Esophagus muscularis mucosa (tissue), 4 donors: ENCODE measurements around the gene IGSF21. TPM values are rescaled to one million over a fixed set of nuclear protein-coding genes. Genes with fewer than 3 reads are reported as not detected.

Experiments used
- DNase-seq: peaks from one replicate; pipeline ENCODE4 v3.0.0-alpha.2; 2017; ENCODE audit errors: extremely low spot score
- H3K27ac ChIP-seq, 4 donors: fragments of 200-600 bp; sonication (generic); replicated peaks in 1 of 4; 1 replicate in 3 of 4; 2 replicates in 1 of 4; pipeline ENCODE4 v1.5.1; 2016 to 2019; ENCODE audit warnings: mild to moderate bottlenecking in 1 of 4
- H3K27me3 ChIP-seq, 4 donors: fragments of 200-600 bp; sonication (generic); one replicate each; pipeline versions ENCODE4 v1.5.1 to v1.6.0; 2016 to 2019
- H3K36me3 ChIP-seq, 4 donors: fragments of 200-600 bp; sonication (generic); one replicate each; pipeline ENCODE4 v1.5.1; 2016 to 2019
- H3K4me1 ChIP-seq, 4 donors: fragments of 200-600 bp; sonication (generic); one replicate each; pipeline ENCODE4 v1.5.1; 2016 to 2019
- H3K4me3 ChIP-seq, 4 donors: fragments of 200-600 bp; sonication (generic); 1 replicate in 2 of 4; 2 replicates in 2 of 4; pipeline ENCODE4 v1.5.1; 2016 to 2019; ENCODE audit warnings: mild to moderate bottlenecking in 4 of 4, moderate library complexity in 1 of 4
- H3K9me3 ChIP-seq, 4 donors: fragments of 200-600 bp; sonication (generic); 1 replicate in 3 of 4; 2 replicates in 1 of 4; pipeline ENCODE4 v1.5.1; 2016 to 2019
- CTCF ChIP-seq, 3 experiments: fragments of 200-600 bp in 2 of 3; fragments of 450-650 bp in 1 of 3; sonication (generic) in 2 of 3; IDR thresholded peaks; one replicate each; pipeline ENCODE4 v1.5.1; 2017 to 2019; ENCODE audit warnings: antibody characterized with exemption in 3 of 3, mild to moderate bottlenecking in 2 of 3, moderate library complexity in 1 of 3
- EP300 ChIP-seq: sonication (generic); formaldehyde crosslinking; IDR thresholded peaks from one replicate; pipeline ENCODE4 v1.6.1; 2017; ENCODE audit warnings: antibody characterized with exemption
- POLR2A ChIP-seq: fragments of 450-650 bp; IDR thresholded peaks from one replicate; pipeline ENCODE4 v1.6.1; 2017; ENCODE audit warnings: antibody characterized with exemption, moderate library complexity, mild to moderate bottlenecking, low read depth
- POLR2AphosphoS5 ChIP-seq, 2 donors: sonication (generic); formaldehyde crosslinking; IDR thresholded peaks; one replicate each; pipeline ENCODE4 v1.6.1; 2017; ENCODE audit warnings: antibody characterized with exemption in 2 of 2
- WGBS: methylation state at CpG from one replicate; pipeline ENCODE4 v1.1.5; 2018; 5-methylcytosine and 5-hydroxymethylcytosine counted together
- intact Hi-C: fragments of 100-400 bp; cut with DNase I; formaldehyde crosslinking; loops from one replicate; pipeline ENCODE4 v1.15.1; 2023
- total RNA-seq, 4 donors: library from RNA; depleted of rRNA; stranded (reverse); fragments of >200 nt; gene quantifications; one replicate each; pipeline versions ENCODE4 v1.1.0 to v1.2.1, GENCODE V29; 2016

Gene IGSF21
- total RNA-seq, 4 donors from 2014 or later: 1.1 to 2.7 (median 1.2) TPM

- H3K4me1 ChIP-seq: no peaks in the 10 kb centered on the region
- H3K36me3 ChIP-seq: no peaks in the 10 kb centered on the region
- no peak for TF ChIP-seq EP300
- TF ChIP-seq POLR2A: no peak
- no peak for TF ChIP-seq POLR2AphosphoS5 (IDR thresholded peaks at IDR 0.05)
- no peak for TF ChIP-seq CTCF (IDR thresholded peaks at IDR 0.05)
- H3K9me3 ChIP-seq: no peaks in the 10 kb centered on the region
- H3K27ac ChIP-seq: no peak overlapping the region
- peaks cover 0 to 88% (median 6%) of the 10 kb centered on the region in 4 donors for H3K27me3 ChIP-seq
- 35% methylated on average over 13 of the region's 13 CpGs for WGBS
- intact Hi-C loops: no loop called here
- DNase-seq: no peak
- no peak overlapping the region for H3K4me3 ChIP-seq
Observed at GRCh38 chr1:18118078-18118477, 10.5 kb downstream of the IGSF21 start.

GRCh38 chr1:18118491-18118890, 10.9 kb downstream of the IGSF21 start:
- TF ChIP-seq POLR2A (no peak), POLR2AphosphoS5 (IDR thresholded peaks at IDR 0.05) (no peak)
- 41% methylated on average over 3 of the region's 3 CpGs for WGBS
- DNase-seq: no peak
- H3K4me1 ChIP-seq: no peaks in the 10 kb centered on the region
- peaks cover 0 to 88% (median 6%) of the 10 kb centered on the region in 4 donors for H3K27me3 ChIP-seq
- H3K27ac ChIP-seq: no peak overlapping the region
- no peak overlapping the region for H3K4me3 ChIP-seq
- H3K36me3 ChIP-seq: no peaks in the 10 kb centered on the region
- no peaks in the 10 kb centered on the region for H3K9me3 ChIP-seq
- intact Hi-C loops: no loop called here

- 50% methylated on average over 3 of the region's 3 CpGs for WGBS
- intact Hi-C loops: no loop called here
- Histone ChIP-seq H3K27ac (no peak overlapping the region), H3K27me3 (peaks cover 0 to 86% (median 6%) of the 10 kb centered on the region in 4 donors), H3K4me3 (no peak overlapping the region), H3K36me3 (no peaks in the 10 kb centered on the region), H3K9me3 (no peaks in the 10 kb centered on the region), H3K4me1 (no peaks in the 10 kb centered on the region)
- DNase-seq: no peak
- TF ChIP-seq EP300 (no peak), POLR2A (no peak), CTCF (IDR thresholded peaks at IDR 0.05) (no peak), POLR2AphosphoS5 (IDR thresholded peaks at IDR 0.05) (no peak)
Observed at GRCh38 chr1:18119289-18119688, 11.7 kb downstream of the IGSF21 start.

GRCh38 chr1:18119771-18120377, 12.3 kb downstream of the IGSF21 start:
- intact Hi-C loops: no loop called here
- DNase-seq: no peak
- WGBS: 53% methylated on average over 6 of the region's 6 CpGs

GRCh38 chr1:18120638-18121037, 13.0 kb downstream of the IGSF21 start:
- Histone ChIP-seq H3K27me3 (peaks cover 0 to 82% (median 0%) of the 10 kb centered on the region in 4 donors), H3K4me3 (no peak overlapping the region), H3K27ac (no peak overlapping the region), H3K4me1 (no peaks in the 10 kb centered on the region), H3K9me3 (no peaks in the 10 kb centered on the region), H3K36me3 (no peaks in the 10 kb centered on the region)
- TF ChIP-seq EP300 (no peak), POLR2AphosphoS5 (IDR thresholded peaks at IDR 0.05) (no peak), POLR2A (no peak), CTCF (IDR thresholded peaks at IDR 0.05) (no peak)
- no peak for DNase-seq
- 66% methylated on average over 8 of the region's 8 CpGs for WGBS
- intact Hi-C loops: no loop called here

More at GRCh38 chr1:18119771-18120377, 12.3 kb downstream of the IGSF21 start:
- Histone ChIP-seq H3K9me3 (no peaks in the 10 kb centered on the region), H3K36me3 (no peaks in the 10 kb centered on the region), H3K4me1 (no peaks in the 10 kb centered on the region), H3K4me3 (no peak overlapping the region), H3K27me3 (peaks cover 0 to 84% (median 3%) of the 10 kb centered on the region in 4 donors), H3K27ac (no peak overlapping the region)
- TF ChIP-seq POLR2AphosphoS5 (IDR thresholded peaks at IDR 0.05): no peak
- no peak for TF ChIP-seq CTCF (IDR thresholded peaks at IDR 0.05)
- no peak for TF ChIP-seq POLR2A
